Astrocyte (in vitro differentiated cells and primary cell): ENCODE measurements around the gene PATJ. TPM values are rescaled to one million over a fixed set of nuclear protein-coding genes. Genes with fewer than 3 reads are reported as not detected.

Experiments
- DNase-seq: peaks from one replicate; pipeline ENCODE4 v3.0.0-alpha.2; 2010; ENCODE audit warnings: low read depth
- FAIRE-seq: peaks from 2 replicates; lab custom pipeline; 2011; peaks lifted over from hg19 to GRCh38; lab: Jason Lieb, UNC
- H2AFZ ChIP-seq: 2 replicates; pipeline ENCODE4 v1.6.0; 2012; ENCODE audit warnings: low read depth, low read length, inconsistent platforms
- H3K27ac ChIP-seq: 2 replicates; pipeline ENCODE4 v1.5.1; 2011; ENCODE audit warnings: low read depth, low read length, inconsistent platforms
- H3K27me3 ChIP-seq: 2 replicates; pipeline ENCODE4 v1.6.0; 2011; ENCODE audit warnings: low read length, inconsistent platforms; ENCODE audit not compliant: insufficient read depth
- H3K36me3 ChIP-seq: 2 replicates; pipeline ENCODE4 v1.5.1; 2011; ENCODE audit warnings: low read length, inconsistent platforms; ENCODE audit not compliant: insufficient read depth
- H3K4me1 ChIP-seq: 2 replicates; pipeline ENCODE4 v1.5.1; 2011; ENCODE audit warnings: low read length, inconsistent platforms; ENCODE audit not compliant: insufficient read depth
- H3K4me2 ChIP-seq: 2 replicates; pipeline ENCODE4 v1.6.0; 2012; ENCODE audit warnings: low read length, inconsistent platforms
- H3K4me3 ChIP-seq: 2 replicates; pipeline ENCODE4 v1.5.1; 2011; ENCODE audit warnings: low read depth, mild to moderate bottlenecking, low read length, inconsistent platforms; ENCODE audit not compliant: insufficient read depth
- H3K79me2 ChIP-seq: 2 replicates; pipeline ENCODE4 v1.6.0; 2012; ENCODE audit warnings: mild to moderate bottlenecking, low read length, inconsistent platforms; ENCODE audit not compliant: insufficient read depth
- H3K9ac ChIP-seq: 2 replicates; pipeline ENCODE4 v1.6.0; 2012; ENCODE audit warnings: mild to moderate bottlenecking, low read length, inconsistent platforms
- H3K9me3 ChIP-seq: 2 replicates; pipeline ENCODE4 v1.5.1; 2012; ENCODE audit warnings: low read depth, mild to moderate bottlenecking, low read length, inconsistent platforms; ENCODE audit not compliant: insufficient read depth
- H4K20me1 ChIP-seq: 2 replicates; pipeline ENCODE4 v1.6.0; 2012; ENCODE audit warnings: low read length, inconsistent platforms; ENCODE audit not compliant: insufficient read depth
- H3K27ac Mint-ChIP-seq: one replicate; pipeline ENCODE4 v1.8.0; 2021; ENCODE audit warnings: mild to moderate bottlenecking, mixed read lengths; ENCODE audit not compliant: unreplicated experiment
- H3K27me3 Mint-ChIP-seq: one replicate; pipeline ENCODE4 v1.8.0; 2021; ENCODE audit warnings: low read depth, mixed read lengths; ENCODE audit not compliant: unreplicated experiment
- H3K36me3 Mint-ChIP-seq: one replicate; pipeline ENCODE4 v1.8.0; 2021; ENCODE audit warnings: low read depth, mixed read lengths; ENCODE audit not compliant: unreplicated experiment
- H3K4me1 Mint-ChIP-seq: one replicate; pipeline ENCODE4 v1.8.0; 2021; ENCODE audit warnings: low read depth, mixed read lengths; ENCODE audit not compliant: unreplicated experiment
- H3K4me3 Mint-ChIP-seq: one replicate; pipeline ENCODE4 v1.8.0; 2021; ENCODE audit warnings: mild to moderate bottlenecking, moderate library complexity, mixed read lengths; ENCODE audit not compliant: unreplicated experiment
- H3K9me3 Mint-ChIP-seq: one replicate; pipeline ENCODE4 v1.8.0; 2021; ENCODE audit warnings: mild to moderate bottlenecking, mixed read lengths; ENCODE audit not compliant: unreplicated experiment
- CTCF ChIP-seq: IDR thresholded peaks from 2 replicates; pipeline ENCODE4 v1.5.1; 2011; ENCODE audit warnings: low read depth, mild to moderate bottlenecking, inconsistent platforms, low read length, moderate library complexity; ENCODE audit not compliant: insufficient read depth
- EZH2 ChIP-seq: IDR thresholded peaks from 2 replicates; pipeline ENCODE4 v1.6.1; 2012; ENCODE audit warnings: mild to moderate bottlenecking, low read length, inconsistent platforms; ENCODE audit not compliant: insufficient read depth
- total RNA-seq: library from RNA; stranded (reverse); gene quantifications from 2 replicates; pipeline ENCODE4 v1.2.1, GENCODE V29; 2021

The PATJ gene
- total RNA-seq, 1 donor from 2014 or later: 11.0 TPM

DNA sequence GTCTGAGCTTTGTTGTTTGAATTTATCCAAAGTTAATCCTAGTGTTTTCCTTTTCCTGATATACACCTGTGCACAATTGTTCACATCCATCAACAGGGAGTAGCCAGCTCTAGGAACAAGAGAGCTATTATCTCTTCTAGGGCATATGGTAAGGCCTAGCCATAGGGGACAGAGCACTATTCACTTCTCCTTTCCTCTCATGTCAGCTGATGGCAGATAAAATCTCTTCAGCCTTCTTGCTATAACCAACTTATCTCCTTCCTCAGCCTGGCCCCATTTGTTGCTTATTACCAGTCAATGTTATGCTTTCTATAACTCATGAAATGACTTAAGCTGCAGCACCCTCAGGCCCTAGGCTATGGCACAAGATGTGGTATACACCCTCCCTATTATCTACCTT lies 38.9 kb downstream of the PATJ start:
- no peaks in the 10 kb centered on the region for H3K4me1 Mint-ChIP-seq
- Histone ChIP-seq H3K79me2 (no peaks in the 10 kb centered on the region), H3K4me3 (no peak overlapping the region), H3K4me2 (no peak overlapping the region), H4K20me1 (no peaks in the 10 kb centered on the region), H3K36me3 (no peaks in the 10 kb centered on the region), H3K9me3 (no peaks in the 10 kb centered on the region), H3K9ac (no peak overlapping the region), H3K27ac (no peak overlapping the region), H3K4me1 (no peaks in the 10 kb centered on the region), H3K27me3 (no peaks in the 10 kb centered on the region), H2AFZ (no peak overlapping the region)
- peaks cover 3% of the 10 kb centered on the region for H3K9me3 Mint-ChIP-seq
- H3K27ac Mint-ChIP-seq: no peak overlapping the region
- no peak for DNase-seq
- no peak overlapping the region for H3K4me3 Mint-ChIP-seq
- TF ChIP-seq CTCF (no peak), EZH2 (no peak)
- H3K27me3 Mint-ChIP-seq: no peaks in the 10 kb centered on the region
- H3K36me3 Mint-ChIP-seq: no peaks in the 10 kb centered on the region
- no peak for FAIRE-seq

DNA sequence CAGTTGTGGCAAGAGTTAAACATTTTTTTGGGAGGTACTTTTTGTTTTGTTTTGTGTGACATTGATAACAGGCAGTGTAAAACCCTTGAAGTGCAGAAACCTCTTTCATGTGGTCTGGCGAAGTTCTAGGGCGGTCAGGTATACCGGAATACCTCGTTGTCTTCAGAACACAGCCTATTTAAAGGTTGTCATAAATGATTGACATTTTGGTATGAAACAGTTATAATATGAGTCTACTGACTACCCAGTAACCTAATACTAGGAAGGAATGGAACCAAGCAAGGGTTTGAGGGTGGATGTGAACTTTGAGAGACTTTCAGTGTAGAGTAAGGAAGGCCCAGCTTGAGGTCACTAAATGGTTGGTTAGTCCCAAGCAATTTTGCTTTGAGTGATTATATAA lies 40.5 kb downstream of the PATJ start:
- no peaks in the 10 kb centered on the region for H4K20me1 ChIP-seq
- FAIRE-seq (no peak), DNase-seq (no peak)
- Mint-ChIP-seq H3K36me3 (no peaks in the 10 kb centered on the region), H3K4me3 (no peak overlapping the region), H3K9me3 (peaks cover 5% of the 10 kb centered on the region), H3K27me3 (no peaks in the 10 kb centered on the region), H3K4me1 (no peaks in the 10 kb centered on the region), H3K27ac (no peak overlapping the region)
- H3K4me1 ChIP-seq: no peaks in the 10 kb centered on the region
- no peak overlapping the region for H3K4me3 ChIP-seq
- no peak for TF ChIP-seq CTCF
- no peak for TF ChIP-seq EZH2
- H3K9ac ChIP-seq: no peak overlapping the region
- H3K4me2 ChIP-seq: no peak overlapping the region
- no peaks in the 10 kb centered on the region for H3K27me3 ChIP-seq
- no peaks in the 10 kb centered on the region for H3K79me2 ChIP-seq
- H3K27ac ChIP-seq: no peak overlapping the region
- no peaks in the 10 kb centered on the region for H3K36me3 ChIP-seq
- no peaks in the 10 kb centered on the region for H3K9me3 ChIP-seq
- H2AFZ ChIP-seq: no peak overlapping the region

- no peaks in the 10 kb centered on the region for H3K4me1 Mint-ChIP-seq
- no peak overlapping the region for H2AFZ ChIP-seq
- peaks cover 3% of the 10 kb centered on the region for H3K9me3 Mint-ChIP-seq
- no peak overlapping the region for H3K4me3 Mint-ChIP-seq
- no peak overlapping the region for H3K4me2 ChIP-seq
- H3K27me3 ChIP-seq: no peaks in the 10 kb centered on the region
- no peaks in the 10 kb centered on the region for H4K20me1 ChIP-seq
- no peak overlapping the region for H3K27ac ChIP-seq
- no peaks in the 10 kb centered on the region for H3K36me3 Mint-ChIP-seq
- FAIRE-seq (no peak), DNase-seq (no peak)
- no peaks in the 10 kb centered on the region for H3K36me3 ChIP-seq
- no peak overlapping the region for H3K27ac Mint-ChIP-seq
- H3K4me1 ChIP-seq: no peaks in the 10 kb centered on the region
- H3K27me3 Mint-ChIP-seq: no peaks in the 10 kb centered on the region
- no peaks in the 10 kb centered on the region for H3K9me3 ChIP-seq
- no peaks in the 10 kb centered on the region for H3K79me2 ChIP-seq
- TF ChIP-seq CTCF (no peak), EZH2 (no peak)
- no peak overlapping the region for H3K9ac ChIP-seq
- H3K4me3 ChIP-seq: no peak overlapping the region
Observed at GRCh38 chr1:61784726-61785125, 42.4 kb downstream of the PATJ start.
